Prostate gland (tissue), 2 donors: Measurements from ENCODE around the gene CAB39L.

Source experiments
- CTCF ChIP-seq, 4 experiments: fragments of 200-600 bp in 2 of 4; fragments of 450-650 bp in 2 of 4; sonication (generic) in 2 of 4; IDR thresholded peaks; 1 replicate in 3 of 4; 2 replicates in 1 of 4; pipeline ENCODE4 v1.5.1; 2016 to 2019; ENCODE audit warnings: antibody characterized with exemption in 4 of 4, mild to moderate bottlenecking in 2 of 4, moderate library complexity in 2 of 4
- POLR2A ChIP-seq: fragments of 450-650 bp; IDR thresholded peaks from one replicate; pipeline ENCODE4 v1.6.1; 2016; ENCODE audit warnings: antibody characterized with exemption, mild to moderate bottlenecking
- POLR2AphosphoS5 ChIP-seq: sonication (generic); formaldehyde crosslinking; IDR thresholded peaks from one replicate; pipeline ENCODE4 v1.6.1; 2017; ENCODE audit warnings: antibody characterized with exemption

GRCh38 chr13:49412749-49413148 lies 31.1 kb downstream of the CAB39L start:
- TF ChIP-seq CTCF (IDR thresholded peaks at IDR 0.05), result no peak
- TF ChIP-seq POLR2AphosphoS5, result no peak
- TF ChIP-seq POLR2A, result no peak
